ENCODE results near the gene FLT4. TPM values are rescaled to one million over a fixed set of nuclear protein-coding genes. Genes with fewer than 3 reads are reported as not detected.

FLT4 gene
- 0.03 and 3.7 TPM in 2 replicates for total RNA-seq (2014; rRNA removed; shearing (Covaris generic))

DNA sequence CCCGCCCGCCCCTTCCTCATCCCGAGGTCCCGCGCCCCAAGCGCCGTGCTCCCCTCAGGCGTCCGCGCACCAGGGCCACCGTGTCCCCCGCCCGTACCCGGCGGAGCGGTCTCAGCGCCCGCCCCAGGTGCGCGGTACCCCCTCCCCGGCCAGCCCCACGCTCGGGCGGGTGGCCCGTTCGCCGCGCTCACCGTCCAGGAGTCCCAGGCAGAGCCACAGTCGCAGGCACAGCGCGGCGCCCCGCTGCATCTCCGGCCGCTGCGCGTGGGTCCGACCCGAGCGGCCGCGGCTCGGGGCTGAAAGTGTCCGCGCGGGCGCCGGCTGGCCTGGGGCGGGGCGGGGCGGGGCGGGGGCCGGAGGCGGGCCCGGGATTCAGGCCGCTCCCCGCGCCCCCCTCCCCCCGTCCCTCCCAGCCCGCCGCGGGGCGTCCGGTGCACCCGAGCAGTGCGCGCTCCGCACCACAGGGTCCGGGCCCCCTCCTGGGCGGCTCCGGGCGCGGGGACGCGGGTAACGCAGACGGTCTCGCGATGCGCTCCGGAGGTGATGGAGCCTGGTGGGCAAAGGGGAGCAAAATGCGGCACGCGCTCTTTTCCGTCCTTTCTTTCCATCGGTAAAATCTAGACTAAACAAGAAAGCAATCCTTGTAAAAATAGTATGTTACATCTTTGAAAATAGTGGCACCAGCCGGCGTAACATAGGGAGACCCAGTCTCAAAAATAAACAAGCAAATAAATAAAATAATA lies at the start of gene FLT4:
Gene FLT4, minus strand, starts transcription at position 304 of the 743 bp plus-strand sequence. Its CDS starts 55 bp downstream, at position 249.

DNA sequence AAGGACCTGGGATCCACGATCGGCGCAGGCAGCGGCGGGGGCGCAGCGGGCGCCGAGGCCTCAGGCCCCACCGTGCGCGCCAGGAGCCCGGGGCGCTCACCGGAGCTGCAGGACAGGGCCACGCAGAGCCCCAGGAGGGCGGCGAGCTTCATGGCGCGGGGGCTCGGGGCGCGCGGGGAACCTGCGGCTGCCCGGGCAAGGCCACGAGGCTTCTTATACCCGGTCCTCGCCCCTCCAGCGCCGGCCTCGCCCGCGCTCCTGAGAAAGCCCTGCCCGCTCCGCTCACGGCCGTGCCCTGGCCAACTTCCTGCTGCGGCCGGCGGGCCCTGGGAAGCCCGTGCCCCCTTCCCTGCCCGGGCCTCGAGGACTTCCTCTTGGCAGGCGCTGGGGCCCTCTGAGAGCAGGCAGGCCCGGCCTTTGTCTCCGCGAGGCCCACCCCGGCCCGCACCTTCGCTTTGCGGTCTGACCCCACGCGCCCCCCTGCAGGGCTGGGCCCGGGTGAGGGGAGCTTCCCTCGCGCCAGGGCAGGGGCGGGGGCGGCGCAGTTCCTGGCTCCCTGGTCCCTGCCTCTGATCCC lies 58.0 kb downstream of the FLT4 start, which contains the start of gene SCGB3A1:
Gene SCGB3A1, minus strand, starts transcription at position 189 of the 577 bp plus-strand sequence. Its CDS starts 37 bp downstream, at position 152.

Other genes with a start within 250 kb of the FLT4 start
- gene CNOT6, start 155.2 kb downstream of the FLT4 start, total RNA-seq (2014; rRNA removed; shearing (Covaris generic)): 5.9 and 8.4 TPM in 2 replicates
- gene SCGB3A1, start 58.1 kb downstream of the FLT4 start, total RNA-seq (2014; rRNA removed; shearing (Covaris generic)): not detected in 2 replicates
- not detected in 2 replicates for gene OR2Y1, start 90.5 kb upstream of the FLT4 start, total RNA-seq (2014; rRNA removed; shearing (Covaris generic))
- 53.9 and 67.3 TPM in 2 replicates for gene MGAT1, start 153.2 kb upstream of the FLT4 start, total RNA-seq (2014; rRNA removed; shearing (Covaris generic))
- 17.4 and 18.0 TPM in 2 replicates for gene ZFP62, start 211.7 kb upstream of the FLT4 start, total RNA-seq (2014; rRNA removed; shearing (Covaris generic))
- gene BTNL8, start 249.6 kb upstream of the FLT4 start, total RNA-seq (2014; rRNA removed; shearing (Covaris generic)): 0.57 and 0.72 TPM in 2 replicates

All from A375 (cell line).